ENCODE data around the gene SDS.

DNA sequence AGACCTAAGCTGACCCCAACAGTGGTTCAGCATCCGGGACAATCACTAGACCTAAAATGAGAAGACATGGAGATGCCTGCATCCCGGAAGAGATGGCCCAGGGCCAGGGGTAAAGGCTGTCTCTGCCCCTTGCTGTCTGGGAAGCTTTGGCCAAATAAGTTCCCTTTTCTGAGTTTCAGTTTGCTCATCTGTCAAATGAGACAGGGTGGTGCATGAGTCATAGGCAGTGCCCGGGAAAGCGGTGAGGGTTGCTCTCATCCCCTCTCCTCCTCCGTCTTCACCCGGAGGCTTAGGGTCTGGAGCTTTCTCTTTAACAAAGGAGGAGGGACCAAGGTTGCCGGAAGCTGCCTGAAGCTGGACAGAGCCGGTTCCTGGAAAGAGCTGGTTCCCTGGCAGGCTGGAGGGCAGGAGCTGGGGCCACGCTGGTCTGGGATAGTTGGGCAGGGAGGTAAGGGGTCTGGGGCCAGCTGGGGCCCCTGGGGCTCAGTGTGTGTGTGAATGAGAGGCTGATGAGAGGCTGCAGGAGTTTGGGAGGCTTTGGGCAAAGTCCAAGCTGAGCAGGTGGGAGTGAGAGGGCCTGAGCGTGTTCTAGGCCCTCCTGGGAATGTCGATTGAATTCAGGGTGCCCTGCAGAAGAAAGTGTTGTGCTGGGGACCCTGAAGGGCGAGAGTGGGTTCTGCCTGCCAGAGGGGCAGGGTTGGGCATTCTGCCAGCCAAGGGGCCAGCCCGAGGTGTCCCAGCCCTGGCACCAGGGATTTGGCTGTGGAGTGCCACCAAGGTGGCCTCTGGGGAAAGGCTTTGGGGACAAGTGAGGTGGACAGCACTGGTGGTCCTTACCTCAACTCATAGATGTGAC, 18.6 kb upstream of the SDS start, which contains the start of gene SDSL:
- TF ChIP-seq, protein P1, sequence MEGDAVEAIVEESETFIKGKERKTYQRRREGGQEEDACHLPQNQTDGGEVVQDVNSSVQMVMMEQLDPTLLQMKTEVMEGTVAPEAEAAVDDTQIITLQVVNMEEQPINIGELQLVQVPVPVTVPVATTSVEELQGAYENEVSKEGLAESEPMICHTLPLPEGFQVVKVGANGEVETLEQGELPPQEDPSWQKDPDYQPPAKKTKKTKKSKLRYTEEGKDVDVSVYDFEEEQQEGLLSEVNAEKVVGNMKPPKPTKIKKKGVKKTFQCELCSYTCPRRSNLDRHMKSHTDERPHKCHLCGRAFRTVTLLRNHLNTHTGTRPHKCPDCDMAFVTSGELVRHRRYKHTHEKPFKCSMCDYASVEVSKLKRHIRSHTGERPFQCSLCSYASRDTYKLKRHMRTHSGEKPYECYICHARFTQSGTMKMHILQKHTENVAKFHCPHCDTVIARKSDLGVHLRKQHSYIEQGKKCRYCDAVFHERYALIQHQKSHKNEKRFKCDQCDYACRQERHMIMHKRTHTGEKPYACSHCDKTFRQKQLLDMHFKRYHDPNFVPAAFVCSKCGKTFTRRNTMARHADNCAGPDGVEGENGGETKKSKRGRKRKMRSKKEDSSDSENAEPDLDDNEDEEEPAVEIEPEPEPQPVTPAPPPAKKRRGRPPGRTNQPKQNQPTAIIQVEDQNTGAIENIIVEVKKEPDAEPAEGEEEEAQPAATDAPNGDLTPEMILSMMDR (IDR thresholded peaks at IDR 0.05), result no peak
- TF ChIP-seq POLR2A (IDR thresholded peaks at IDR 0.05), result no peak

Measured in ovary (tissue), 3 donors.